A673 (cell line): ENCODE measurements around the gene EXD3.

Source experiments
- CTCF ChIP-seq: fragments of 300-800, 200-600 bp; sonication (generic); conservative IDR thresholded peaks from 2 replicates; pipeline ENCODE4 v1.5.1; 2017; ENCODE audit warnings: low read depth, mild to moderate bottlenecking, antibody characterized with exemption, low read length, moderate library complexity, mixed read lengths
- EZH2 ChIP-seq: fragments of 200-600 bp; sonication (generic); IDR thresholded peaks from 2 replicates; pipeline ENCODE4 v1.6.1; 2017; ENCODE audit warnings: borderline replicate concordance, low read depth, mild to moderate bottlenecking, mixed read lengths, antibody characterized with exemption, low read length; ENCODE audit not compliant: poor library complexity, severe bottlenecking

- no peak for TF ChIP-seq CTCF
- TF ChIP-seq EZH2: no peak
Measured at GRCh38 chr9:137293482-137294090, 129.4 kb downstream of the EXD3 start.
